Ishikawa (cell line): ENCODE measurements around the gene MRPL53.

Experiments used
- EGR1 ChIP-seq: IDR thresholded peaks from 2 replicates; pipeline ENCODE4 v1.6.1; 2012
- FOXM1 ChIP-seq: IDR thresholded peaks from 2 replicates; pipeline ENCODE4 v1.6.1; 2012; ENCODE audit warnings: low read depth, borderline replicate concordance
- MAX ChIP-seq: IDR thresholded peaks from 2 replicates; pipeline ENCODE4 v1.6.1; 2012
- RAD21 ChIP-seq: IDR thresholded peaks from 2 replicates; pipeline ENCODE4 v1.6.1; 2012; ENCODE audit warnings: low read depth
- REST ChIP-seq: IDR thresholded peaks from 2 replicates; pipeline ENCODE4 v1.6.1; 2012; ENCODE audit warnings: low read depth, mild to moderate bottlenecking
- TAF1 ChIP-seq: IDR thresholded peaks from 2 replicates; pipeline ENCODE4 v1.6.1; 2012; ENCODE audit warnings: low read depth, mild to moderate bottlenecking
- TCF12 ChIP-seq: IDR thresholded peaks from 2 replicates; pipeline ENCODE4 v1.6.1; 2012; ENCODE audit warnings: low read depth
- YY1 ChIP-seq: IDR thresholded peaks from 2 replicates; pipeline ENCODE4 v1.6.1; 2012; ENCODE audit warnings: low read depth
- ZBTB7A ChIP-seq: IDR thresholded peaks from 2 replicates; pipeline ENCODE4 v1.6.1; 2012; ENCODE audit warnings: low read depth

GRCh38 chr2:74474481-74474880, 2.0 kb upstream of the MRPL53 start:
- TF ChIP-seq ZBTB7A (no peak), YY1 (no peak), EGR1 (no peak), TCF12 (no peak), REST (no peak), FOXM1 (no peak), TAF1 (no peak), RAD21 (no peak), MAX (no peak)
